ENCODE measurements around the gene SDF2. TPM values are rescaled to one million over a fixed set of nuclear protein-coding genes. Genes with fewer than 3 reads are reported as not detected.

The SDF2 gene
- total and polyA plus RNA-seq, 10 of the 15 experiments (the other 5 are each of a cell fraction or from before 2014, with no cell fraction given) = 29.8 to 81.0 (median 41.5) TPM

DNA sequence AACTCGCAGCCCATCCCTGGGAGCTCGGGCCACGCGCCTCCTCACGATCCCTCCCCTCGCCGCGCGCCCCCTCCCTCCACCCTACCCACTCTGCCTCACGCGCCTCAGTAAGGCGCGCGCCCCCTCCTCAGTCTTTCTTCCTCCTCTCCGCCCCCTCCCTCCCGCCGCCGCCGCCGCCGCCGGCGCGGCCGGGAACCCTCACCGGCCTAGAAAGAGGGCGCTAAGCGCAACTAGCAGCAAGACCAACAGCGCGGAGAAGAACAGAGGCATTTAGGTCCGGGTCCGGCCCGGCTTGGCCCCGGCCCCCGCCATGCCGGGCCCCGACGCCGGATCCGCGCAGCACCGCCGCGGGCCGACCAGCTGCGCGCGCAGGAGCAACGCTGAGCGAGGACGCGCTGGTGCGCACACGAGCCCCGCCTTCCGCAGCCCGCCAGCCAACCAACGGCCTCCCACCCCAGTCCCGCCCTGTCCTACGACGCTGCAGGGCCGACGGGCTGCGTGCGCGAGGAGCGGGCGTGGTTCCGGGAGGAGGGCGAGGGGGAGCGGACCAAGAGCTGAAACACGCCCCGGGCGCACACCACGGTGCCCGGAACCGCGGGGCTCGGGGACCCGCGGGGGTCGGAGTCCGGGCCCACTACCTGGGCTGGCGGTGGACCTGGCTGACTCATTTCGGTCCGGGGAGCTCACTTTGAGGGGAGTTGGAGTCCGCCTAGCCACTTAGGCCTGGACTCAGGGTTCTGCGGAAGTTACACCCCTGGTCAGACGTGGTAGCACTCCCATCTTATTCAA lies 16.7 kb downstream of the SDF2 start, which contains the start of gene BLTP2 (continued):
- TF ChIP-seq, protein P1, sequence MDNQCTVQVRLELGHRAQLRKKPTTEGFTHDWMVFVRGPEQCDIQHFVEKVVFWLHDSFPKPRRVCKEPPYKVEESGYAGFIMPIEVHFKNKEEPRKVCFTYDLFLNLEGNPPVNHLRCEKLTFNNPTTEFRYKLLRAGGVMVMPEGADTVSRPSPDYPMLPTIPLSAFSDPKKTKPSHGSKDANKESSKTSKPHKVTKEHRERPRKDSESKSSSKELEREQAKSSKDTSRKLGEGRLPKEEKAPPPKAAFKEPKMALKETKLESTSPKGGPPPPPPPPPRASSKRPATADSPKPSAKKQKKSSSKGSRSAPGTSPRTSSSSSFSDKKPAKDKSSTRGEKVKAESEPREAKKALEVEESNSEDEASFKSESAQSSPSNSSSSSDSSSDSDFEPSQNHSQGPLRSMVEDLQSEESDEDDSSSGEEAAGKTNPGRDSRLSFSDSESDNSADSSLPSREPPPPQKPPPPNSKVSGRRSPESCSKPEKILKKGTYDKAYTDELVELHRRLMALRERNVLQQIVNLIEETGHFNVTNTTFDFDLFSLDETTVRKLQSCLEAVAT (IDR thresholded peaks at IDR 0.05) = peak; percentile 83; the same call in 1 of the 2 replicates
- TF ChIP-seq RBBP5 (conservative IDR thresholded peaks at IDR 0.05) (no peak), MYC (IDR thresholded peaks at IDR 0.05; ENCODE audit: insufficient read depth, insufficient read length, insufficient replicate concordance, low read length, severe bottlenecking) (peak; percentile 64), POLR2AphosphoS5 (IDR thresholded peaks at IDR 0.05; ENCODE audit: low read length) (peak; percentile 75; the same call in 1 of the 2 replicates), GABPA (IDR thresholded peaks at IDR 0.05; ENCODE audit: low read depth) (no peak; the same call in 1 of the 2 replicates), EED (IDR thresholded peaks at IDR 0.05; ENCODE audit: low read depth) (no peak), HDAC6 (IDR thresholded peaks at IDR 0.05; ENCODE audit: unreplicated experiment) (no peak), NR2F1 (conservative IDR thresholded peaks at IDR 0.05) (0 out of 2 replicates have a peak, but pooled peaks have one; percentile 19), MEF2A (IDR thresholded peaks at IDR 0.05; ENCODE audit: insufficient read depth, low read depth, low read length) (no peak), PML (IDR thresholded peaks at IDR 0.05; ENCODE audit: low read length) (peak; percentile 55; the same call in 1 of the 2 replicates)
- TF ChIP-seq, protein P2, sequence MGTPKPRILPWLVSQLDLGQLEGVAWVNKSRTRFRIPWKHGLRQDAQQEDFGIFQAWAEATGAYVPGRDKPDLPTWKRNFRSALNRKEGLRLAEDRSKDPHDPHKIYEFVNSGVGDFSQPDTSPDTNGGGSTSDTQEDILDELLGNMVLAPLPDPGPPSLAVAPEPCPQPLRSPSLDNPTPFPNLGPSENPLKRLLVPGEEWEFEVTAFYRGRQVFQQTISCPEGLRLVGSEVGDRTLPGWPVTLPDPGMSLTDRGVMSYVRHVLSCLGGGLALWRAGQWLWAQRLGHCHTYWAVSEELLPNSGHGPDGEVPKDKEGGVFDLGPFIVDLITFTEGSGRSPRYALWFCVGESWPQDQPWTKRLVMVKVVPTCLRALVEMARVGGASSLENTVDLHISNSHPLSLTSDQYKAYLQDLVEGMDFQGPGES (IDR thresholded peaks at IDR 0.05) = no peak
- TF ChIP-seq, protein P3, sequence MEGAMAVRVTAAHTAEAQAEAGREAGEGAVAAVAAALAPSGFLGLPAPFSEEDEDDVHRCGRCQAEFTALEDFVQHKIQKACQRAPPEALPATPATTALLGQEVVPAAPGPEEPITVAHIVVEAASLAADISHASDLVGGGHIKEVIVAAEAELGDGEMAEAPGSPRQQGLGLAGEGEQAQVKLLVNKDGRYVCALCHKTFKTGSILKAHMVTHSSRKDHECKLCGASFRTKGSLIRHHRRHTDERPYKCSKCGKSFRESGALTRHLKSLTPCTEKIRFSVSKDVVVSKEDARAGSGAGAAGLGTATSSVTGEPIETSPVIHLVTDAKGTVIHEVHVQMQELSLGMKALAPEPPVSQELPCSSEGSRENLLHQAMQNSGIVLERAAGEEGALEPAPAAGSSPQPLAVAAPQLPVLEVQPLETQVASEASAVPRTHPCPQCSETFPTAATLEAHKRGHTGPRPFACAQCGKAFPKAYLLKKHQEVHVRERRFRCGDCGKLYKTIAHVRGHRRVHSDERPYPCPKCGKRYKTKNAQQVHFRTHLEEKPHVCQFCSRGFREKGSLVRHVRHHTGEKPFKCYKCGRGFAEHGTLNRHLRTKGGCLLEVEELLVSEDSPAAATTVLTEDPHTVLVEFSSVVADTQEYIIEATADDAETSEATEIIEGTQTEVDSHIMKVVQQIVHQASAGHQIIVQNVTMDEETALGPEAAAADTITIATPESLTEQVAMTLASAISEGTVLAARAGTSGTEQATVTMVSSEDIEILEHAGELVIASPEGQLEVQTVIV (IDR thresholded peaks at IDR 0.05; ENCODE audit: borderline replicate concordance, partially characterized antibody) = peak; percentile 30
- TF ChIP-seq, protein P4, sequence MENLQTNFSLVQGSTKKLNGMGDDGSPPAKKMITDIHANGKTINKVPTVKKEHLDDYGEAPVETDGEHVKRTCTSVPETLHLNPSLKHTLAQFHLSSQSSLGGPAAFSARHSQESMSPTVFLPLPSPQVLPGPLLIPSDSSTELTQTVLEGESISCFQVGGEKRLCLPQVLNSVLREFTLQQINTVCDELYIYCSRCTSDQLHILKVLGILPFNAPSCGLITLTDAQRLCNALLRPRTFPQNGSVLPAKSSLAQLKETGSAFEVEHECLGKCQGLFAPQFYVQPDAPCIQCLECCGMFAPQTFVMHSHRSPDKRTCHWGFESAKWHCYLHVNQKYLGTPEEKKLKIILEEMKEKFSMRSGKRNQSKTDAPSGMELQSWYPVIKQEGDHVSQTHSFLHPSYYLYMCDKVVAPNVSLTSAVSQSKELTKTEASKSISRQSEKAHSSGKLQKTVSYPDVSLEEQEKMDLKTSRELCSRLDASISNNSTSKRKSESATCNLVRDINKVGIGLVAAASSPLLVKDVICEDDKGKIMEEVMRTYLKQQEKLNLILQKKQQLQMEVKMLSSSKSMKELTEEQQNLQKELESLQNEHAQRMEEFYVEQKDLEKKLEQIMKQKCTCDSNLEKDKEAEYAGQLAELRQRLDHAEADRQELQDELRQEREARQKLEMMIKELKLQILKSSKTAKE (IDR thresholded peaks at IDR 0.05; ENCODE audit: low read depth, poor library complexity, severe bottlenecking) = no peak
- TF ChIP-seq, protein P5, sequence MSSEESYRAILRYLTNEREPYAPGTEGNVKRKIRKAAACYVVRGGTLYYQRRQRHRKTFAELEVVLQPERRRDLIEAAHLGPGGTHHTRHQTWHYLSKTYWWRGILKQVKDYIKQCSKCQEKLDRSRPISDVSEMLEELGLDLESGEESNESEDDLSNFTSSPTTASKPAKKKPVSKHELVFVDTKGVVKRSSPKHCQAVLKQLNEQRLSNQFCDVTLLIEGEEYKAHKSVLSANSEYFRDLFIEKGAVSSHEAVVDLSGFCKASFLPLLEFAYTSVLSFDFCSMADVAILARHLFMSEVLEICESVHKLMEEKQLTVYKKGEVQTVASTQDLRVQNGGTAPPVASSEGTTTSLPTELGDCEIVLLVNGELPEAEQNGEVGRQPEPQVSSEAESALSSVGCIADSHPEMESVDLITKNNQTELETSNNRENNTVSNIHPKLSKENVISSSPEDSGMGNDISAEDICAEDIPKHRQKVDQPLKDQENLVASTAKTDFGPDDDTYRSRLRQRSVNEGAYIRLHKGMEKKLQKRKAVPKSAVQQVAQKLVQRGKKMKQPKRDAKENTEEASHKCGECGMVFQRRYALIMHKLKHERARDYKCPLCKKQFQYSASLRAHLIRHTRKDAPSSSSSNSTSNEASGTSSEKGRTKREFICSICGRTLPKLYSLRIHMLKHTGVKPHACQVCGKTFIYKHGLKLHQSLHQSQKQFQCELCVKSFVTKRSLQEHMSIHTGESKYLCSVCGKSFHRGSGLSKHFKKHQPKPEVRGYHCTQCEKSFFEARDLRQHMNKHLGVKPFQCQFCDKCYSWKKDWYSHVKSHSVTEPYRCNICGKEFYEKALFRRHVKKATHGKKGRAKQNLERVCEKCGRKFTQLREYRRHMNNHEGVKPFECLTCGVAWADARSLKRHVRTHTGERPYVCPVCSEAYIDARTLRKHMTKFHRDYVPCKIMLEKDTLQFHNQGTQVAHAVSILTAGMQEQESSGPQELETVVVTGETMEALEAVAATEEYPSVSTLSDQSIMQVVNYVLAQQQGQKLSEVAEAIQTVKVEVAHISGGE (CRISPR knock-in tag; IDR thresholded peaks at IDR 0.05) = peak; percentile 81
- TF ChIP-seq, protein P6, sequence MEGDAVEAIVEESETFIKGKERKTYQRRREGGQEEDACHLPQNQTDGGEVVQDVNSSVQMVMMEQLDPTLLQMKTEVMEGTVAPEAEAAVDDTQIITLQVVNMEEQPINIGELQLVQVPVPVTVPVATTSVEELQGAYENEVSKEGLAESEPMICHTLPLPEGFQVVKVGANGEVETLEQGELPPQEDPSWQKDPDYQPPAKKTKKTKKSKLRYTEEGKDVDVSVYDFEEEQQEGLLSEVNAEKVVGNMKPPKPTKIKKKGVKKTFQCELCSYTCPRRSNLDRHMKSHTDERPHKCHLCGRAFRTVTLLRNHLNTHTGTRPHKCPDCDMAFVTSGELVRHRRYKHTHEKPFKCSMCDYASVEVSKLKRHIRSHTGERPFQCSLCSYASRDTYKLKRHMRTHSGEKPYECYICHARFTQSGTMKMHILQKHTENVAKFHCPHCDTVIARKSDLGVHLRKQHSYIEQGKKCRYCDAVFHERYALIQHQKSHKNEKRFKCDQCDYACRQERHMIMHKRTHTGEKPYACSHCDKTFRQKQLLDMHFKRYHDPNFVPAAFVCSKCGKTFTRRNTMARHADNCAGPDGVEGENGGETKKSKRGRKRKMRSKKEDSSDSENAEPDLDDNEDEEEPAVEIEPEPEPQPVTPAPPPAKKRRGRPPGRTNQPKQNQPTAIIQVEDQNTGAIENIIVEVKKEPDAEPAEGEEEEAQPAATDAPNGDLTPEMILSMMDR (IDR thresholded peaks at IDR 0.05 in 2 of 3, conservative IDR thresholded peaks at IDR 0.05 in 1 of 3; ENCODE audit: control insufficient read depth in 2 of 3, extremely low read depth in 1 of 3, insufficient read depth in 1 of 3, low read depth in 3 of 3, low read length in 3 of 3) = no peak

Data from GM12878 (cell line).